Measurements from ENCODE around the gene TBX4.

TBX4 gene

DNA sequence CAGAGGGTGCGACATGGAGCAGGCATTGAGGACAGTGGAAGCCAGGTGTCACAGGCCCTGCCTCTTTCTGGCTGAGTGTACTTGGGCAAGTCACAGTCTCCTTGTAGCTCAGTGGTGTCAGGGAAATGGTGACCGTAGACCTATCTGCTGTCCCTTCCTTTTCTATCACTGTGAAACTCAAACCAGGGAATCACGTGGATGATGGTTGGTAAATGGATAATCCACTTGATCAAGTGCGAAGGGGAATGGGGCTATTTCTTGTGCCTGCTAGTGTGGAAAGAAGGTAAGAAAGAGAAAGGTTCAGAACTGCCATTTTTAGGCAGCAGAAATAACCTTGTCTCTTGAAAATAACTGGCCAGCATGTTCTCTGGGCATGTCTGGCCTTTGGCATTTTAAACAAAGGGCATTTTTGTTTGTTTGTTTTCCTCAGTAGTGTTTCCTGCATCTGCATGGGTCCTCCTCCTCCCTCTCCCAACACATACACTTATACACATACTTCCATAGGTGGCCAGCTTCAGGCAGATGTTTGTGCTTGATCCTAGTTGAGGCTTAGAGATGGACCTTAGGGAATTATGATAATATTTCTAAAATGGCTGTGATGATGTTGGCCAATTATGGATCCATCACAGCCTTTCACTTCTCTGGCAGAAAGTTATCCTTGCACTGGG lies 7.1 kb downstream of the TBX4 start:
- Histone ChIP-seq H2AK5ac (ENCODE audit: low read depth, low read length) (no peak overlapping the region), H2BK120ac (ENCODE audit: low read depth, low read length) (no peak overlapping the region), H3K36me3 (replicated peaks in 1 of 2; ENCODE audit: control insufficient read depth in 2 of 2, insufficient read depth in 2 of 2, low read length in 2 of 2) (no peaks in the 10 kb centered on the region), H3K4me2 (ENCODE audit: insufficient read depth, low read length, poor library complexity, severe bottlenecking) (no peak overlapping the region), H2AFZ (ENCODE audit: low read length) (no peak overlapping the region), H3K79me1 (ENCODE audit: low read depth, low read length) (no peaks in the 10 kb centered on the region), H2BK12ac (ENCODE audit: low read length) (no peak overlapping the region), H4K8ac (ENCODE audit: low read depth, low read length) (no peak overlapping the region), H4K91ac (ENCODE audit: low read depth, low read length, poor library complexity) (no peak overlapping the region), H3K27ac (replicated peaks; ENCODE audit: low read length) (no peak overlapping the region), H3K4ac (ENCODE audit: low read length) (no peak overlapping the region), H2BK5ac (ENCODE audit: low read length) (no peak overlapping the region), H3K18ac (ENCODE audit: low read length) (no peak overlapping the region), H2BK15ac (ENCODE audit: low read length) (no peak overlapping the region), H3K4me1 (ENCODE audit: control insufficient read depth in 2 of 2, insufficient read depth in 1 of 2, low read depth in 1 of 2, low read length in 2 of 2) (peaks cover 3% of the 10 kb centered on the region in 2 donors), H3K4me3 (ENCODE audit: low read length in 2 of 2) (no peak overlapping the region), H3K9me3 (replicated peaks in 1 of 2; ENCODE audit: control insufficient read depth in 2 of 2, insufficient read depth in 1 of 2, low read depth in 1 of 2, low read length in 2 of 2) (peaks cover 10 to 24% of the 10 kb centered on the region in 2 donors), H3K14ac (ENCODE audit: low read length) (no peak overlapping the region), H3K27me3 (ENCODE audit: control insufficient read depth in 3 of 3, insufficient read depth in 3 of 3, low read depth in 1 of 3, low read length in 3 of 3) (peaks cover 75 to 100% (median 95%) of the 10 kb centered on the region in 3 experiments), H3K9ac (ENCODE audit: low read depth, low read length, poor library complexity) (no peak overlapping the region), H3K23ac (ENCODE audit: low read depth, low read length, poor library complexity) (peak overlapping the region; percentile 70)
- DNase-seq (ENCODE audit: low spot score), result no peak
- no CpG with 5 or more reads among the region's 4 CpGs for WGBS, 2 donors (ENCODE audit: extremely low coverage in 2 of 2, insufficient read length in 2 of 2, insufficient replicate concordance in 1 of 2)

DNA sequence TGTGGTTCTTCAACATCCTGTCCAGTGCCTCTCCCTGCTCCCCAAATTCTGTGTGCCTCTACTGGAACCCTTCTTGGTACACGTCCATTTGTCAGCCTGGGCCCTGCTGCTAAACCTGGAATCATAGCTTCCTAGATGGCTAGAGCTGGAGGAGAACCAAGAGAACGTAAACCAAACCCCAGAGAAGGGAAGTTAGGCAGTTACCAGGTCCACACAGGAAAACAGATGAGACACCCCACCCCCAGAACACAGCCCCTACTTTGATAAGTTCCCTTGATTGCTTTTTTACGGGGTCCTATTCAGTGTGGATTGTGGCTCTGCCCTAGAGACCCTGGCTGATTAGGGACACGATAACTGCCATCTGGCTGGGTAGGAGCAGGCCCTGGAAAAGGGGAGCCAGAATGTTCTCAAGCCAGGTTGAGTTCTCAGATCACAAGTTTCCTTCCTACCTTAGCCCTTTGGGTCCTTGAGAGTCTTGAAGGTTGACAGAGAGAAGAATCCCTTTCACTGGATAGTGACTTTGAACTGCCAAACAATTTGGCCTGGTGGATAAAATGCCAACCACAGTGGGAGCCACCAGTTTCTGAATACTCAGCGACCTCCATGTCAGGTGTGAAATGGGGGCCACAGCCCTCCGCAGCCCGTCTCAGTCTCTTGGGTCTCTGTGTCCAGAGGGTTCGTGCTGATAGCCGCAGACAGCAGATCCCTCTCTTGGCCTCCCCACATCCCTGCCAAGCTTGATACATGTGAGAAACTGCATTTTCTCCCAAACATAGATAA lies 7.9 kb downstream of the TBX4 start:
- Histone ChIP-seq H3K18ac (ENCODE audit: low read length) (no peak overlapping the region), H2AK5ac (ENCODE audit: low read depth, low read length) (no peak overlapping the region), H3K4me3 (ENCODE audit: low read length in 2 of 2) (no peak overlapping the region), H3K36me3 (replicated peaks in 1 of 2; ENCODE audit: control insufficient read depth in 2 of 2, insufficient read depth in 2 of 2, low read length in 2 of 2) (no peaks in the 10 kb centered on the region), H4K8ac (ENCODE audit: low read depth, low read length) (no peak overlapping the region), H3K14ac (ENCODE audit: low read length) (no peak overlapping the region), H2BK120ac (ENCODE audit: low read depth, low read length) (no peak overlapping the region), H3K27me3 (ENCODE audit: control insufficient read depth in 3 of 3, insufficient read depth in 3 of 3, low read depth in 1 of 3, low read length in 3 of 3) (peaks cover 67 to 100% (median 91%) of the 10 kb centered on the region in 3 experiments), H2BK15ac (ENCODE audit: low read length) (no peak overlapping the region), H3K4ac (ENCODE audit: low read length) (no peak overlapping the region), H2BK5ac (ENCODE audit: low read length) (no peak overlapping the region), H4K91ac (ENCODE audit: low read depth, low read length, poor library complexity) (no peak overlapping the region), H3K79me1 (ENCODE audit: low read depth, low read length) (no peaks in the 10 kb centered on the region), H3K27ac (replicated peaks; ENCODE audit: low read length) (no peak overlapping the region), H3K4me2 (ENCODE audit: insufficient read depth, low read length, poor library complexity, severe bottlenecking) (no peak overlapping the region), H2BK12ac (ENCODE audit: low read length) (no peak overlapping the region), H3K9ac (ENCODE audit: low read depth, low read length, poor library complexity) (no peak overlapping the region), H3K4me1 (ENCODE audit: control insufficient read depth in 2 of 2, insufficient read depth in 1 of 2, low read depth in 1 of 2, low read length in 2 of 2) (no peaks in the 10 kb centered on the region), H3K23ac (ENCODE audit: low read depth, low read length, poor library complexity) (no peak overlapping the region), H2AFZ (ENCODE audit: low read length) (no peak overlapping the region), H3K9me3 (replicated peaks in 1 of 2; ENCODE audit: control insufficient read depth in 2 of 2, insufficient read depth in 1 of 2, low read depth in 1 of 2, low read length in 2 of 2) (peaks cover 10 to 24% of the 10 kb centered on the region in 2 donors)
- no peak for DNase-seq (ENCODE audit: low spot score)
- no CpG with 5 or more reads among the region's 9 CpGs for WGBS, 2 donors (ENCODE audit: extremely low coverage in 2 of 2, insufficient read length in 2 of 2, insufficient replicate concordance in 1 of 2)

DNA sequence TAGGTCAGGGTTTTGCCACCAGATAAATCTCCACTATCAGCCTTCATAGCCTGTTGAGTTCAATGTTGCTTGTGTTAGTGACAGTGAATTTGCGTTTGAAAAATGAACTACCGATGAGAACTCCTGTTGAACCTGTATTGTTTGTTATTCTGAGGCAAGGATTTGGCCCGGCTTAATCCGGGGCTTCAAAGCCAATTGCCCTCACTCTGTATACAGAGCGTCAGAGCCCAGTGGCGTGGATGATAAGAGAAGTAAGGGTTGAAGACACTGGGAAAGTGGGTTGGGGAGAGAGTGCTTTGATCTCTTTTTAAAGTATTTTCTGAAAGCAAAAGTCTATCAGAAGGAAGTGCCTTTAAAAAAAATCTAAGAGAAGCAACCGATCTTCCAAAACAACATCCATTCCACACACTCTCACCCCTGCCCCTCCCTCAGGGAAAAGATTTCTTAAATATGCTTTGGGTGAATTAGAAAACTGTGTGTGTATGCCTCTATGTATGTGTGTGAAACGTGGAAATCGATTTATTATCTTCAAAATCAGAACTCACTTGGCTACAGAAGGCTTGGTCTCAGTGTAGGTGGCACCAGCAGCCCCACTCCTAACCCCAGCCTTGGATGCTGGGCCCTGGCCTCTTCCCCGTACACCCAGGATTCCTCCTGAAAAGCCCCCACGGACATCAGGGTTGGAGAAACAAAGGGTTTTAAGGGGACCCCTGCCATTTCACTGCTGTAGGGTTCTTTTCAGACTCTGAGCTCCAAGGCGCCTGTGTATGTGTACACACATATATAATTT lies 8.8 kb downstream of the TBX4 start:
- Histone ChIP-seq H3K18ac (ENCODE audit: low read length) (no peak overlapping the region), H4K91ac (ENCODE audit: low read depth, low read length, poor library complexity) (no peak overlapping the region), H3K14ac (ENCODE audit: low read length) (no peak overlapping the region), H2AK5ac (ENCODE audit: low read depth, low read length) (no peak overlapping the region), H3K4me2 (ENCODE audit: insufficient read depth, low read length, poor library complexity, severe bottlenecking) (no peak overlapping the region), H2BK15ac (ENCODE audit: low read length) (no peak overlapping the region), H2AFZ (ENCODE audit: low read length) (no peak overlapping the region), H3K4me3 (ENCODE audit: low read length in 2 of 2) (no peak overlapping the region), H2BK120ac (ENCODE audit: low read depth, low read length) (no peak overlapping the region), H3K4ac (ENCODE audit: low read length) (no peak overlapping the region), H3K27me3 (ENCODE audit: control insufficient read depth in 3 of 3, insufficient read depth in 3 of 3, low read depth in 1 of 3, low read length in 3 of 3) (peaks cover 58 to 100% (median 85%) of the 10 kb centered on the region in 3 experiments), H2BK5ac (ENCODE audit: low read length) (no peak overlapping the region), H3K79me1 (ENCODE audit: low read depth, low read length) (no peaks in the 10 kb centered on the region), H3K23ac (ENCODE audit: low read depth, low read length, poor library complexity) (no peak overlapping the region), H3K36me3 (replicated peaks in 1 of 2; ENCODE audit: control insufficient read depth in 2 of 2, insufficient read depth in 2 of 2, low read length in 2 of 2) (no peaks in the 10 kb centered on the region), H3K27ac (replicated peaks; ENCODE audit: low read length) (no peak overlapping the region), H3K9me3 (replicated peaks in 1 of 2; ENCODE audit: control insufficient read depth in 2 of 2, insufficient read depth in 1 of 2, low read depth in 1 of 2, low read length in 2 of 2) (peaks cover 7 to 15% of the 10 kb centered on the region in 2 donors), H2BK12ac (ENCODE audit: low read length) (no peak overlapping the region), H4K8ac (ENCODE audit: low read depth, low read length) (no peak overlapping the region), H3K4me1 (ENCODE audit: control insufficient read depth in 2 of 2, insufficient read depth in 1 of 2, low read depth in 1 of 2, low read length in 2 of 2) (no peaks in the 10 kb centered on the region), H3K9ac (ENCODE audit: low read depth, low read length, poor library complexity) (no peak overlapping the region)
- WGBS, 2 donors (ENCODE audit: extremely low coverage in 2 of 2, insufficient read length in 2 of 2, insufficient replicate concordance in 1 of 2), result no CpG with 5 or more reads among the region's 12 CpGs
- no peak for DNase-seq (ENCODE audit: low spot score)

DNA sequence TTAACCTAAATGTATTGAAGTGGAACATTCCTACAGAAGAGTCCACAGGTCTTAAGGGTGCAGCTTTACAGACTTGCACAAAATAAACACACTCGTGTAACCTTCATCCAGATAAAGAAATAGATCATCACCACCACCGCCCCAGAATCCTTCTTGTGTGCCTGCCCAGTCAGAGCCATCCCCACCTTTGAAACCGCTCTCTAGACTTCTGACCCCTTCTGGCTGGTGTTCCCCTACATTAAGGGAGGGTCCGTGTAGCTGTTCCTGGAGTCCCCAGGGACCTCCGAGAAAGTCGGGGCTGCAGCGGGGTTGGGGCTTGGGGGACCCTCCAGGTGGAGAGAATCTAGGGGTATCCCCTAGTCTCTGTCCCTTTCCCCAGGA lies 9.4 kb downstream of the TBX4 start:
- Histone ChIP-seq H3K27me3 (ENCODE audit: control insufficient read depth in 3 of 3, insufficient read depth in 3 of 3, low read depth in 1 of 3, low read length in 3 of 3) (peaks cover 53 to 100% (median 79%) of the 10 kb centered on the region in 3 experiments), H3K4me3 (ENCODE audit: low read length in 2 of 2) (no peak overlapping the region), H3K14ac (ENCODE audit: low read length) (no peak overlapping the region), H4K8ac (ENCODE audit: low read depth, low read length) (no peak overlapping the region), H3K9ac (ENCODE audit: low read depth, low read length, poor library complexity) (no peak overlapping the region), H3K27ac (replicated peaks; ENCODE audit: low read length) (no peak overlapping the region), H3K4me2 (ENCODE audit: insufficient read depth, low read length, poor library complexity, severe bottlenecking) (peak overlapping the region; percentile 48), H3K36me3 (replicated peaks in 1 of 2; ENCODE audit: control insufficient read depth in 2 of 2, insufficient read depth in 2 of 2, low read length in 2 of 2) (no peaks in the 10 kb centered on the region), H3K23ac (ENCODE audit: low read depth, low read length, poor library complexity) (no peak overlapping the region), H2BK12ac (ENCODE audit: low read length) (no peak overlapping the region), H2AFZ (ENCODE audit: low read length) (peak overlapping the region; percentile 80), H3K4ac (ENCODE audit: low read length) (no peak overlapping the region), H2AK5ac (ENCODE audit: low read depth, low read length) (no peak overlapping the region), H3K79me1 (ENCODE audit: low read depth, low read length) (no peaks in the 10 kb centered on the region), H4K91ac (ENCODE audit: low read depth, low read length, poor library complexity) (no peak overlapping the region), H3K18ac (ENCODE audit: low read length) (no peak overlapping the region), H2BK5ac (ENCODE audit: low read length) (no peak overlapping the region), H3K9me3 (replicated peaks in 1 of 2; ENCODE audit: control insufficient read depth in 2 of 2, insufficient read depth in 1 of 2, low read depth in 1 of 2, low read length in 2 of 2) (peaks cover 7 to 13% of the 10 kb centered on the region in 2 donors), H3K4me1 (ENCODE audit: control insufficient read depth in 2 of 2, insufficient read depth in 1 of 2, low read depth in 1 of 2, low read length in 2 of 2) (no peaks in the 10 kb centered on the region), H2BK120ac (ENCODE audit: low read depth, low read length) (no peak overlapping the region), H2BK15ac (ENCODE audit: low read length) (no peak overlapping the region)
- no CpG with 5 or more reads among the region's 7 CpGs for WGBS, 2 donors (ENCODE audit: extremely low coverage in 2 of 2, insufficient read length in 2 of 2, insufficient replicate concordance in 1 of 2)
- DNase-seq (ENCODE audit: low spot score), result no peak
